Osteocyte (in vitro differentiated cells): Measurements from ENCODE around the gene PTBP1. TPM values are rescaled to one million over a fixed set of nuclear protein-coding genes. Genes with fewer than 3 reads are reported as not detected.
"Not testable (repeated sequence)": the region's sequence is repeated elsewhere in the genome, so short reads cannot be mapped to it uniquely, and the experiment has no call there.

ENCODE experiments used
- DNase-seq: peaks from one replicate; pipeline ENCODE4 v3.0.0; 2021; ENCODE audit warnings: mixed read lengths; ENCODE audit not compliant: unreplicated experiment; ENCODE audit errors: extremely low spot score
- H3K27ac Mint-ChIP-seq: one replicate; pipeline ENCODE4 v1.8.0; 2021; ENCODE audit warnings: mild to moderate bottlenecking, mixed read lengths; ENCODE audit not compliant: unreplicated experiment
- H3K27me3 Mint-ChIP-seq: one replicate; pipeline ENCODE4 v1.8.0; 2021; ENCODE audit warnings: mixed read lengths; ENCODE audit not compliant: unreplicated experiment
- H3K36me3 Mint-ChIP-seq: one replicate; pipeline ENCODE4 v1.8.0; 2021; ENCODE audit warnings: mixed read lengths; ENCODE audit not compliant: unreplicated experiment
- H3K4me1 Mint-ChIP-seq: one replicate; pipeline ENCODE4 v1.8.0; 2021; ENCODE audit warnings: mixed read lengths; ENCODE audit not compliant: unreplicated experiment
- H3K4me3 Mint-ChIP-seq: one replicate; pipeline ENCODE4 v1.8.0; 2021; ENCODE audit warnings: mild to moderate bottlenecking, moderate library complexity, mixed read lengths; ENCODE audit not compliant: unreplicated experiment
- H3K9me3 Mint-ChIP-seq: one replicate; pipeline ENCODE4 v1.8.0; 2021; ENCODE audit warnings: mixed read lengths; ENCODE audit not compliant: unreplicated experiment
- CTCF ChIP-seq: fragments of 200-600 bp; sonication (generic); IDR thresholded peaks from 2 replicates; pipeline ENCODE4 v1.5.0; 2021; ENCODE audit warnings: antibody characterized with exemption, mild to moderate bottlenecking, moderate library complexity
- total RNA-seq: library from RNA; stranded (reverse); gene quantifications from 2 replicates; pipeline ENCODE4 v1.2.1, GENCODE V29; 2021

PTBP1 gene
- total RNA-seq, 1 donor from 2014 or later: 370 TPM

GRCh38 chr19:853014-853585 lies 55.8 kb downstream of the PTBP1 start:
- Mint-ChIP-seq H3K4me1 (peaks cover 19% of the 10 kb centered on the region), H3K4me3 (no peak overlapping the region), H3K27ac (no peak overlapping the region), H3K36me3 (no peaks in the 10 kb centered on the region), H3K9me3 (no peaks in the 10 kb centered on the region), H3K27me3 (no peaks in the 10 kb centered on the region)
- TF ChIP-seq CTCF: no peak
- no peak for DNase-seq

GRCh38 chr19:853614-854220 lies 56.5 kb downstream of the PTBP1 start:
- peaks cover 19% of the 10 kb centered on the region for H3K4me1 Mint-ChIP-seq
- not testable (repeated sequence) for H3K4me3 Mint-ChIP-seq, H3K36me3 Mint-ChIP-seq, H3K9me3 Mint-ChIP-seq, H3K27ac Mint-ChIP-seq, H3K27me3 Mint-ChIP-seq, DNase-seq

- H3K4me1 Mint-ChIP-seq: peaks cover 18% of the 10 kb centered on the region
- TF ChIP-seq CTCF: no peak
- DNase-seq: no peak
- H3K36me3 Mint-ChIP-seq: no peaks in the 10 kb centered on the region
- no peak overlapping the region for H3K4me3 Mint-ChIP-seq
- H3K9me3 Mint-ChIP-seq: no peaks in the 10 kb centered on the region
- no peak overlapping the region for H3K27ac Mint-ChIP-seq
- no peaks in the 10 kb centered on the region for H3K27me3 Mint-ChIP-seq
These were observed 57.3 kb downstream of the PTBP1 start for GRCh38 chr19:854549-854948.

GRCh38 chr19:855142-855541 lies 57.9 kb downstream of the PTBP1 start:
- Mint-ChIP-seq H3K9me3 (no peaks in the 10 kb centered on the region), H3K27ac (no peak overlapping the region), H3K4me3 (no peak overlapping the region), H3K27me3 (no peaks in the 10 kb centered on the region), H3K4me1 (peaks cover 24% of the 10 kb centered on the region), H3K36me3 (no peaks in the 10 kb centered on the region)
- TF ChIP-seq CTCF: no peak
- no peak for DNase-seq

- no peak overlapping the region for H3K27ac Mint-ChIP-seq
These were observed 58.4 kb downstream of the PTBP1 start for GRCh38 chr19:855566-856120.

More at GRCh38 chr19:855566-856120, 58.4 kb downstream of the PTBP1 start:
- Mint-ChIP-seq H3K9me3 (no peaks in the 10 kb centered on the region), H3K27me3 (no peaks in the 10 kb centered on the region), H3K4me1 (peaks cover 20% of the 10 kb centered on the region), H3K4me3 (no peak overlapping the region), H3K36me3 (no peaks in the 10 kb centered on the region)
- no peak for DNase-seq
- no peak for TF ChIP-seq CTCF
